Measurements from ENCODE around the gene SNU13. TPM values are rescaled to one million over a fixed set of nuclear protein-coding genes. Genes with fewer than 3 reads are reported as not detected.

The SNU13 gene
- total and polyA plus RNA-seq, 2 donors (not counting 1 experiment from before 2014, with no cell fraction given): 99.0 to 114 TPM

DNA sequence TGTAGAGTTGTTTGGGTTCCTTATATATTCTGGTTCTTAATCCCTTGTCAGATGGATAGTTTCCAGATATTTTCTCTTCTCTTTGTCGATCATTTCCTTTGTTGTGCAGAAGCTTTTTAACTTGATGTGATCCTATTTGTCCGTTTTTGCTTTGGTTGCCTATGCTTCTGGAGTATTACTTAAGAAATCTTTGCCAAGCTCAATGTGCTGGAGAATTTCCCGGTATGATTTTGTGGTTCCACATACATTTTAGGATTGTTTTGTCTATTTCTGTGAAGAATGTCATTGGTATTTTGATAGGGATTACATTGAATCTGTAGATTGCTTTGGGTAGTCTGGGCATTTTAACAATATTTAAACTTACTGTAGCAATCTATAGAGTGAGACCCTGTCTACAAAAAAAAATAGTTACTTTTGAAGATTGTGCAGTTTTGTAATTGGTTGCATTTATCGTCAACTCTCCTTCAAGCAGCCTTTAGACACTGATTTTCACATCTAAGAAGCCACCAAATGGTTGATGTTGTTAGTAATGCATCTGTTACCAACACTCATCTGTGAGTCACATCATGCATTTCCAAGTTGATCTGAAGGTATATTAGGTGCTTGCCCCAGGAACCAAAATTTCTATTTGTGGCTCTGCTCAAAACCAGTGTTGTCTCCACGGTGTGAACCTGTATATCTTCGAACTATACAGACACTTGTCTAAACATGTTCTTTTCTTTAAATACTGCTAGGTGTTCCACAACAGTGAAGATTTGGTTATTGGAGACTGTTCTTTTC, 46.1 kb downstream of the SNU13 start:
- Mint-ChIP-seq H3K4me3 (no peak overlapping the region), H3K4me1 (no peaks in the 10 kb centered on the region), H3K9me3 (ENCODE audit: insufficient read depth) (peaks cover 2% of the 10 kb centered on the region), H3K27ac (no peak overlapping the region), H3K27me3 (no peaks in the 10 kb centered on the region)
- intact Hi-C loops (cut with micrococcal nuclease): no loop called here
- Histone ChIP-seq H3K27ac (ENCODE audit: low read length in 2 of 2) (no peak overlapping the region), H2AFZ (ENCODE audit: insufficient read depth, low read depth, low read length, poor library complexity, severe bottlenecking) (no peak overlapping the region), H3K9ac (ENCODE audit: low read length) (no peak overlapping the region), H3K27me3 (replicated peaks in 1 of 4; ENCODE audit: control extremely low read depth in 1 of 4, control insufficient read depth in 3 of 4, insufficient read depth in 4 of 4, low read length in 3 of 4) (no peaks in the 10 kb centered on the region), H3K9me3 (ENCODE audit: control extremely low read depth in 1 of 3, control insufficient read depth in 2 of 3, insufficient read depth in 1 of 3, low read length in 2 of 3) (peaks cover 0 to 3% (median 0%) of the 10 kb centered on the region in 3 donors), H3K4me1 (ENCODE audit: control insufficient read depth in 2 of 2, insufficient read depth in 2 of 2, low read length in 2 of 2) (no peaks in the 10 kb centered on the region), H3K4me3 (ENCODE audit: control extremely low read depth in 1 of 5, extremely low read depth in 1 of 5, insufficient read depth in 1 of 5, low read depth in 2 of 5, low read length in 4 of 5) (no peak overlapping the region), H4K20me1 (ENCODE audit: control insufficient read depth, insufficient read depth, low read length, poor library complexity, severe bottlenecking) (peaks cover 33% of the 10 kb centered on the region), H3K4me2 (replicated peaks; ENCODE audit: low read depth, low read length, poor library complexity, severe bottlenecking) (no peak overlapping the region), H3K79me2 (ENCODE audit: control insufficient read depth, insufficient read depth, low read length) (peaks cover 56% of the 10 kb centered on the region), H3K36me3 (replicated peaks in 1 of 2; ENCODE audit: control extremely low read depth in 1 of 2, control insufficient read depth in 1 of 2, extremely low read depth in 1 of 2, insufficient read depth in 2 of 2, low read length in 1 of 2) (peaks cover 11 to 67% of the 10 kb centered on the region in 2 experiments)
- 100% methylated on average over 2 of the region's 6 CpGs for WGBS (ENCODE audit: insufficient coverage)
- ATAC-seq (ENCODE audit: low read depth): no peak
- ChIA-PET CTCF (no interaction called here), POLR2A (no interaction called here)
- TF ChIP-seq, protein P1, sequence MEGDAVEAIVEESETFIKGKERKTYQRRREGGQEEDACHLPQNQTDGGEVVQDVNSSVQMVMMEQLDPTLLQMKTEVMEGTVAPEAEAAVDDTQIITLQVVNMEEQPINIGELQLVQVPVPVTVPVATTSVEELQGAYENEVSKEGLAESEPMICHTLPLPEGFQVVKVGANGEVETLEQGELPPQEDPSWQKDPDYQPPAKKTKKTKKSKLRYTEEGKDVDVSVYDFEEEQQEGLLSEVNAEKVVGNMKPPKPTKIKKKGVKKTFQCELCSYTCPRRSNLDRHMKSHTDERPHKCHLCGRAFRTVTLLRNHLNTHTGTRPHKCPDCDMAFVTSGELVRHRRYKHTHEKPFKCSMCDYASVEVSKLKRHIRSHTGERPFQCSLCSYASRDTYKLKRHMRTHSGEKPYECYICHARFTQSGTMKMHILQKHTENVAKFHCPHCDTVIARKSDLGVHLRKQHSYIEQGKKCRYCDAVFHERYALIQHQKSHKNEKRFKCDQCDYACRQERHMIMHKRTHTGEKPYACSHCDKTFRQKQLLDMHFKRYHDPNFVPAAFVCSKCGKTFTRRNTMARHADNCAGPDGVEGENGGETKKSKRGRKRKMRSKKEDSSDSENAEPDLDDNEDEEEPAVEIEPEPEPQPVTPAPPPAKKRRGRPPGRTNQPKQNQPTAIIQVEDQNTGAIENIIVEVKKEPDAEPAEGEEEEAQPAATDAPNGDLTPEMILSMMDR (IDR thresholded peaks at IDR 0.05): no peak
- no peak for TF ChIP-seq EZH2 (IDR thresholded peaks at IDR 0.05; ENCODE audit: borderline replicate concordance, insufficient read depth, low read depth, low read length, poor library complexity, severe bottlenecking)
- DNase-seq: no peak

DNA sequence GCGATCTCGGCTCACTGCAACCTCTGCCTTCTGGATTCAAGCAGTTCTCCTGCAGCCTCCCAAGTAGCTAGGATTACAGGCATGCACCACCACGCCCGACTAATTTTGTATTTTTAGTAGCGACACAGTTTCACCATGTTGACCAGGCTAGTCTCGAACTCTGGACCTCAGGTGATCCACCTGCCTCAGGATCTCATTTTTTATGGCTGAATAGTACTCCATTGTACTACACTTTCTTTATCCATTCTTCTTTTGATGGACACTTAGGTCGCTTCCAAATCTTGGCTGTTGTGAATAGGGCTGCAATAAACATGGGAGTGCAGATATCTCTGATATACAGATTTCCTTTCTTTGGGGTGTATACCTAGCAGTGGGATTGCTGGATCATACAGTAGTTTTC, 46.8 kb downstream of the SNU13 start:
- WGBS (ENCODE audit: insufficient coverage): 98% methylated on average over 4 of the region's 7 CpGs
- no peak overlapping the region for H3K4me3 Mint-ChIP-seq
- H3K27ac ChIP-seq (ENCODE audit: low read length in 2 of 2): no peak overlapping the region
- no peaks in the 10 kb centered on the region for H3K4me1 ChIP-seq (ENCODE audit: control insufficient read depth in 2 of 2, insufficient read depth in 2 of 2, low read length in 2 of 2)
- H3K9me3 ChIP-seq (ENCODE audit: control extremely low read depth in 1 of 3, control insufficient read depth in 2 of 3, insufficient read depth in 1 of 3, low read length in 2 of 3): peaks cover 0 to 3% (median 0%) of the 10 kb centered on the region in 3 donors
- H3K27ac Mint-ChIP-seq: no peak overlapping the region
- CTCF ChIA-PET: no interaction called here
- H3K79me2 ChIP-seq (ENCODE audit: control insufficient read depth, insufficient read depth, low read length): peaks cover 61% of the 10 kb centered on the region
- H3K9me3 Mint-ChIP-seq (ENCODE audit: insufficient read depth): peaks cover 2% of the 10 kb centered on the region
- H2AFZ ChIP-seq (ENCODE audit: insufficient read depth, low read depth, low read length, poor library complexity, severe bottlenecking): no peak overlapping the region
- no peak overlapping the region for H3K4me2 ChIP-seq (replicated peaks; ENCODE audit: low read depth, low read length, poor library complexity, severe bottlenecking)
- no peaks in the 10 kb centered on the region for H3K27me3 Mint-ChIP-seq
- ATAC-seq (ENCODE audit: low read depth): no peak
- TF ChIP-seq, protein P1 (IDR thresholded peaks at IDR 0.05): no peak
- TF ChIP-seq EZH2 (IDR thresholded peaks at IDR 0.05; ENCODE audit: borderline replicate concordance, insufficient read depth, low read depth, low read length, poor library complexity, severe bottlenecking): no peak
- H4K20me1 ChIP-seq (ENCODE audit: control insufficient read depth, insufficient read depth, low read length, poor library complexity, severe bottlenecking): peaks cover 33% of the 10 kb centered on the region
- H3K4me3 ChIP-seq (ENCODE audit: control extremely low read depth in 1 of 5, extremely low read depth in 1 of 5, insufficient read depth in 1 of 5, low read depth in 2 of 5, low read length in 4 of 5): no peak overlapping the region
- intact Hi-C loops (cut with micrococcal nuclease): no loop called here
- H3K4me1 Mint-ChIP-seq: no peaks in the 10 kb centered on the region
- DNase-seq: no peak
- no peaks in the 10 kb centered on the region for H3K27me3 ChIP-seq (replicated peaks in 1 of 4; ENCODE audit: control extremely low read depth in 1 of 4, control insufficient read depth in 3 of 4, insufficient read depth in 4 of 4, low read length in 3 of 4)
- H3K36me3 ChIP-seq (replicated peaks in 1 of 2; ENCODE audit: control extremely low read depth in 1 of 2, control insufficient read depth in 1 of 2, extremely low read depth in 1 of 2, insufficient read depth in 2 of 2, low read length in 1 of 2): peaks cover 11 to 68% of the 10 kb centered on the region in 2 experiments
- POLR2A ChIA-PET: no interaction called here
- no peak overlapping the region for H3K9ac ChIP-seq (ENCODE audit: low read length)

Measured in B cell (primary cell).